ENCODE results near the gene HEPACAM. TPM values are rescaled to one million over a fixed set of nuclear protein-coding genes. Genes with fewer than 3 reads are reported as not detected.

The HEPACAM gene, protein sequence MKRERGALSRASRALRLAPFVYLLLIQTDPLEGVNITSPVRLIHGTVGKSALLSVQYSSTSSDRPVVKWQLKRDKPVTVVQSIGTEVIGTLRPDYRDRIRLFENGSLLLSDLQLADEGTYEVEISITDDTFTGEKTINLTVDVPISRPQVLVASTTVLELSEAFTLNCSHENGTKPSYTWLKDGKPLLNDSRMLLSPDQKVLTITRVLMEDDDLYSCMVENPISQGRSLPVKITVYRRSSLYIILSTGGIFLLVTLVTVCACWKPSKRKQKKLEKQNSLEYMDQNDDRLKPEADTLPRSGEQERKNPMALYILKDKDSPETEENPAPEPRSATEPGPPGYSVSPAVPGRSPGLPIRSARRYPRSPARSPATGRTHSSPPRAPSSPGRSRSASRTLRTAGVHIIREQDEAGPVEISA
- total RNA-seq: 59.3 TPM

DNA sequence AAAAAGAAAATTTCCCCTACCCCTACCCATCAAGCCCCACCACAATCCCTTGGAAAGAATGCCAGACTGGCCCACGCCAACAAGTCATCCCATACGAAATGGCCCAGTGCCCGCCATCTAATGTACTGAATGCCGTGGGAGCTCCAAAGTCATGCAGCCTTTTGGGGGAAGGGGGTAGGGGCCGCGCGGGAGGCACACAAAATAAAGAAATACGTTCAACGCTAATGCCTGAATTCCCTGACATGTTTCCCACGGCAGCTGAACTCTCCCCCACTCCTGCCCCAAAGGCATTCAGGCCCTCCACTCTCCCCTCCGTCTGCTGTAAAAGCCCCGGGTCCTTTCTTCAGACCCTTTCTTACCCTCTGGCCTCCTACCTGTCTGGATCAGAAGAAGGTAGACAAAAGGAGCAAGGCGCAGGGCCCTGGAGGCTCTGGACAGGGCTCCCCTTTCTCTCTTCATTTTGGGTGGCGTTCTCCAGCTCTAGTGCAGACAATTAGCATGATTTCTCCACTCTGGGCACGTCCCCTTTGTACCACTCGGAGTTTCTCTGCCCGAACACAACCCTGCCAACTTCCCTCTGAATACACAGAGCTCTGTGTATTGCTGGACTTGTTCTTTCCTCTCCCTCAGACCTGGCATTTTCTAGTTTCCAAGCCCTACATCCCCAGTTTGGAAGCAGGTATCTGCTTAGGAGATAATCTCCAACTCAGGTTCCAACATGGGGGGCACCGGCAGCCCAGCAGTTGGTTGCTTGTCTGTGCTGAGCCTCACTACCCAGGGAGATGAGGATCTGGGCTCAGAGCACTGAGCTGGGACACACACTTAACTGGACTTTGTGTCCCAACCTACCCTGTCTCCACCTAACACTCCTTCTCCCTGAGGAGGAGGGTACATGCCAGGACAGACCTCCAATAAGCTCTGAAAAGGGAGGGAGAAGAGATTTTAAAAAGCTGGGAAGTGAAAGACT lies at the start of gene HEPACAM:
HEPACAM (minus strand) TSS at position 500 of the 967 bp plus-strand sequence; CDS start at position 459, 41 bp downstream.

DNA sequence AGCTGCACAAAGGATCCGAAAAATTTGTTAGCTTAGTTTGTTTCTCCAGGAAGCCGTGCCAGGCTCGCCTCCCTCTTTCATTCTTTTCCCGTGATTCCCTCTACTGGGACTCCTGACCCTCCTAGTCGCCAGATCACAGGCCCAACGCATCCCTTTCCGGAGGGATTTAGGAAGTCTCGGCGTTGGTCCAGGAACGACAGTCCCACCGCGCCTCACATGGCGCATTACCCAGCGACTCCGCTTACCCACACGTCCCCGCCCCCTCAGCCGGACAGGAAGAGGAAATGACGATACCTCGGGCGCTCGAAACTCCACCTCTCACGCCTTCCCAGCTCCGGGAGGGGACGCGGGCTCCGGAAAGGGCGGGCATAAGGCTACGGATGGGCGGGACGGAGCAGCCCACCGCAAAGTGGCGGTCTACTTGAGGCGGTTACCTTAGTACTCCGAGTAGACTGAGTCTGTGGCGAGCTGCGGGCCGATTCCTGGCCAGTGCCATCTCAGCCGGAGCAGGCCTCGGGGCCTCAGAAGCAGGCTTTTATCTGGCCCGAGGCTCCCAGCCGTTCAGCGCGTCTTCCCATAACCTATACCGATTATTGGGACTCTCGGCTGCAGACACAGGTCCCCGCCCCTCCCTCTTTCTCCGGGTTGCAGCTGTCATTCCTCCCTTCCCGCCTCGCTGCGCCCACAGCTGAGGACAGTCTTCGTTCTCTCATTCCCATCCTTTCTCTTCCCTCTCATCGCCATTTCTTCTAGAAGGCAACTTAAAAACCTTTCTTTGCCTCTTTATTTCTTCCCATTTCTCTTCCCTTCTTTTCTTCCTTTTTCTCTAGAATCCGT lies 18.1 kb upstream of the HEPACAM start, which contains the start of gene CCDC15:
CCDC15 (plus strand) TSS at position 450 of the 837 bp plus-strand sequence. CDS start 531 bp downstream, outside the sequence.

DNA sequence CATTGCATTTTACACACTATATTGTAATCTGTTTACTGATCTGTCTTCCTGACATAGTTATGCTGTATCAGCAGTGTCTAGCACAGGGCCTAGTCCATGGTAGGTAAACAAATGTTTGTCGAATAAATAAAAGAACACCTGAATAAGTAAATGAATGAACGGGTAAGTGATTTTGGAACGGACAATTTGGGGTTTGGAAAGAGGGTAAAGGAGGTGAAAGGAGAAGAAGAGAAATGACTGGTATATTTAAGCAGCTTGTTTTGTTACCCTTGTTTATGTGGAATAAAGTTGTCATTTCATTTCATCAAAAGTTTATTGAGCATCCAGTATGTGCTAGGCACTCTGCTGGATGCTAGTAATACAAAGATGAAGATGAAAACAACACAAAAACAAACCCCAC lies 16.9 kb downstream of the HEPACAM start, which contains the start of gene HEPN1:
HEPN1 (plus strand) TSS at position 301 of the 400 bp plus-strand sequence.

DNA sequence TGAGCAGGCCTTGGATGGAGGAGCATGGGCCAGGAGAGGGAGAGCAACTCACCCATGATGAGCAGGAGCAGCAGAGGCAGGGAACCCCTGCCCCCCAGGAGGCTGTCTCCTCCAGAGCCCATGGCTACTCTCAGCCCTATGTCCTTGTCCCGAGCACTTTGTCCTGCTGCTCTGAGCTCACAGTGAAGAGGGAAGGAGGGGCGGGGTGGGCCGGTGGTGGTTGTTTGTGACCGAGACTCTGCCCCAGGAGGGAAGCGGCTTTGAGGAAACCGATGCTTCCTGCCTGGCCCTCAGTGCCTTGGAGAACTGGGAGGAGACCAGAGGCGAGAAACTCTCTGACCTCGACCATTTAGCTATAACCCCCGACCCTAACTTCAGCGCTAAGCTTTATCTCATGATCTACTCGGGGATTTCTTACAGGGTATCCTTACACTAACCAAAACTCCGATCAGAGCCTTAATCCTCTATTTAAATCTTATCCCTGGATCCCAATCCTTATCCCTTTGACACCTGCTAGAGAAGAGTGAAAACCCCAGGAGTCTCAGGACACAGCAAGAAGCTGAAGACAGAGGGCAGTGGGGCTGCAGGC lies 38.1 kb downstream of the HEPACAM start, which contains the start of gene ROBO4:
ROBO4 (minus strand) TSS at position 192 of the 589 bp plus-strand sequence; CDS start at position 122, 70 bp downstream.

Other genes with a start within 250 kb of the HEPACAM start
- 3.7 TPM for gene NRGN, start 196.1 kb downstream of the HEPACAM start, total RNA-seq
- gene VSIG2, start 183.8 kb downstream of the HEPACAM start, total RNA-seq: not detected
- gene ESAM, start 173.8 kb downstream of the HEPACAM start, total RNA-seq: 8.3 TPM
- gene MSANTD2, start 135.6 kb downstream of the HEPACAM start, total RNA-seq: 21.5 TPM
- gene ROBO3, start 70.6 kb downstream of the HEPACAM start, total RNA-seq: 15.5 TPM
- 8.1 TPM for gene ROBO4, start 38.2 kb downstream of the HEPACAM start, total RNA-seq
- gene HEPN1, start 16.8 kb downstream of the HEPACAM start, total RNA-seq: not detected
- 3.9 TPM for gene CCDC15, start 18.2 kb upstream of the HEPACAM start, total RNA-seq
- gene SLC37A2, start 127.3 kb upstream of the HEPACAM start, total RNA-seq: 2.1 TPM
- 19.4 TPM for gene TMEM218, start 175.6 kb upstream of the HEPACAM start, total RNA-seq
- 6.9 TPM for gene PKNOX2, start 228.7 kb upstream of the HEPACAM start, total RNA-seq

All from diencephalon (tissue), 1 donor.